SK-N-SH treated with all-trans-retinoic acid at 6 μM for 48 hours (cell line): ENCODE data around the gene OSM.

Experiments
- ATAC-seq: fragments of 200-7000 bp; cut with Tn5 transposase; 3 replicates; pipeline ENCODE4 v1.9.1; 2020; ENCODE audit warnings: mild to moderate bottlenecking, moderate library complexity
- ARNTL ChIP-seq: fragments of 450-650 bp; formaldehyde crosslinking; IDR thresholded peaks from 2 replicates; pipeline ENCODE4 v1.5.0; 2020; ENCODE audit warnings: low read depth, mild to moderate bottlenecking, moderate library complexity, borderline replicate concordance
- BACH2 ChIP-seq: fragments of 250-450 bp; sonication (Bioruptor Pico); IDR thresholded peaks from 2 replicates; pipeline ENCODE4 v1.9.0; 2021; ENCODE audit warnings: mild to moderate bottlenecking, borderline replicate concordance
- CSDC2 ChIP-seq: fragments of 250-450 bp; sonication (Bioruptor Pico); IDR thresholded peaks from 2 replicates; pipeline ENCODE4 v1.5.0; 2020; ENCODE audit warnings: mild to moderate bottlenecking, moderate library complexity
- ESRRG ChIP-seq: fragments of 250-450 bp; sonication (Bioruptor Pico); IDR thresholded peaks from 2 replicates; pipeline ENCODE4 v1.6.1; 2021; ENCODE audit warnings: mild to moderate bottlenecking
- OSR1 ChIP-seq: fragments of 250-450 bp; sonication (Bioruptor Pico); IDR thresholded peaks from 2 replicates; pipeline ENCODE4 v1.8.0; 2022; ENCODE audit warnings: moderate library complexity, mild to moderate bottlenecking, inconsistent platforms
- PPARA ChIP-seq: fragments of 250-450 bp; sonication (Bioruptor Pico); IDR thresholded peaks from 2 replicates; pipeline ENCODE4 v1.5.0; 2020; ENCODE audit warnings: mild to moderate bottlenecking, borderline replicate concordance
- RARB ChIP-seq: fragments of 250-450 bp; sonication (Bioruptor Pico); IDR thresholded peaks from 2 replicates; pipeline ENCODE4 v1.8.0; 2021; ENCODE audit warnings: mild to moderate bottlenecking, moderate library complexity
- SNAI2 ChIP-seq: fragments of 250-450 bp; sonication (Bioruptor Pico); IDR thresholded peaks from 2 replicates; pipeline ENCODE4 v1.5.0; 2020; ENCODE audit warnings: mild to moderate bottlenecking, moderate library complexity
- TCF4 ChIP-seq: fragments of 250-450 bp; sonication (Bioruptor Pico); IDR thresholded peaks from 2 replicates; pipeline ENCODE4 v1.8.0; 2021; ENCODE audit warnings: mild to moderate bottlenecking, moderate library complexity, borderline replicate concordance
- TOX ChIP-seq: fragments of 250-450 bp; sonication (Bioruptor Pico); IDR thresholded peaks from 2 replicates; pipeline ENCODE4 v1.8.0; 2021; ENCODE audit warnings: mild to moderate bottlenecking, moderate library complexity, borderline replicate concordance
- ZC3H10 ChIP-seq: fragments of 250-450 bp; sonication (Bioruptor Pico); IDR thresholded peaks from 2 replicates; pipeline ENCODE4 v1.5.1; 2021; ENCODE audit warnings: mild to moderate bottlenecking, moderate library complexity
- ZFP3 ChIP-seq: fragments of 250-450 bp; sonication (Bioruptor Pico); IDR thresholded peaks from 2 replicates; pipeline ENCODE4 v1.5.0; 2020; ENCODE audit warnings: mild to moderate bottlenecking, moderate library complexity
- ZFP30 ChIP-seq: fragments of 450-650 bp; formaldehyde crosslinking; IDR thresholded peaks from 2 replicates; pipeline ENCODE4 v1.5.0; 2022; ENCODE audit warnings: mild to moderate bottlenecking, moderate library complexity
- ZNF565 ChIP-seq: fragments of 450-650 bp; formaldehyde crosslinking; conservative IDR thresholded peaks from 2 replicates; pipeline ENCODE4 v1.5.0; 2020; ENCODE audit warnings: low read depth, mild to moderate bottlenecking, moderate library complexity
- ZNF70 ChIP-seq: fragments of 450-650 bp; formaldehyde crosslinking; IDR thresholded peaks from 2 replicates; pipeline ENCODE4 v1.5.0; 2020; ENCODE audit warnings: mild to moderate bottlenecking, moderate library complexity
- ZNF8 ChIP-seq: fragments of 450-650 bp; formaldehyde crosslinking; IDR thresholded peaks from 2 replicates; pipeline ENCODE4 v1.5.0; 2020; ENCODE audit warnings: mild to moderate bottlenecking, moderate library complexity
- TF ChIP-seq, protein P1 (sequence below): fragments of 250-450 bp; sonication (Bioruptor Pico); IDR thresholded peaks from 2 replicates; pipeline ENCODE4 v1.5.0; 2020; ENCODE audit warnings: mild to moderate bottlenecking, moderate library complexity
- TF ChIP-seq, protein P2 (sequence below): fragments of 250-450 bp; sonication (Bioruptor Pico); IDR thresholded peaks from 2 replicates; pipeline ENCODE4 v1.8.0; 2021; ENCODE audit warnings: low read depth, mild to moderate bottlenecking, moderate library complexity, borderline replicate concordance
- TF ChIP-seq, protein P3 (sequence below): fragments of 250-450 bp; sonication (Bioruptor Pico); IDR thresholded peaks from 2 replicates; pipeline ENCODE4 v1.5.1; 2020; ENCODE audit warnings: low read depth, mild to moderate bottlenecking, moderate library complexity

The OSM gene

DNA sequence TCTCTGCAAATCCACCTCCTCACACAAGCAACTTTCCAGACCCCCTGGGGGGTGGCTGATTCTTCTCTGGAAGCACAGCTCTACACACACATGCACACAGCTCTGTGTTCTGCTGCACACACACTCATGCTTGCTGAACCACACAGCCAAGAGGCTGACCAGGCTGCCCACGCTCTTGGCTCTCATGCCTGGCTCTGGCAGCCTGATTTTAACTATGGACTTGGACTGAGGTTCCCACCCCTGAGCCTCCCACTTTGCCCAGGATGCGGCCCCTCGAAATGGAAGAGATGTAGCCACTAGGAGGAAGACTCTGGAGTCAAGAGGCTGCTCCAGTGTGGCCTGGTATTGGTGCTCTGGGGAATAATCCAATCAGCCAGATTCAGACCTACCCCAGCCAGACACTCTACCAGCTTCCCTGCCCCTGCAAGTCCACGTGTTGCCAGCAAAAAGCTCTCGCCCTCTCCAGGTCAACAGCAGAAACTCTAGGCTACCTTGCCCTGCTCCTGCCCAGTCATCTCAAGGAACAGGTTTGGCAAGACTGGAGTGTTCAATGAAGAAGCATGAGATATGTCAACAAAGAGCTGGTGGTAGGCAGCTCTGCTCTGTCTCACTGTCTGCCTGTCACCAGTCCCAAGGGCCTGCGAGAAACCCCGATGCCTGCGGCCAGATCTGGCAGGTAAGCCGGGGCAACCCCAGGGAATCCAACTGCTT is 31.5 kb upstream of the OSM start:
- TF ChIP-seq ZNF8 (CRISPR knock-in tag) (no peak), BACH2 (CRISPR knock-in tag) (no peak), OSR1 (CRISPR knock-in tag) (no peak), ARNTL (CRISPR knock-in tag) (no peak), ZNF565 (CRISPR knock-in tag) (no peak), SNAI2 (CRISPR knock-in tag) (no peak), ZFP30 (no peak), ZC3H10 (no peak), TOX (CRISPR knock-in tag) (no peak), CSDC2 (CRISPR knock-in tag) (no peak), ESRRG (CRISPR knock-in tag) (no peak), TCF4 (CRISPR knock-in tag) (no peak)
- TF ChIP-seq, protein P1, sequence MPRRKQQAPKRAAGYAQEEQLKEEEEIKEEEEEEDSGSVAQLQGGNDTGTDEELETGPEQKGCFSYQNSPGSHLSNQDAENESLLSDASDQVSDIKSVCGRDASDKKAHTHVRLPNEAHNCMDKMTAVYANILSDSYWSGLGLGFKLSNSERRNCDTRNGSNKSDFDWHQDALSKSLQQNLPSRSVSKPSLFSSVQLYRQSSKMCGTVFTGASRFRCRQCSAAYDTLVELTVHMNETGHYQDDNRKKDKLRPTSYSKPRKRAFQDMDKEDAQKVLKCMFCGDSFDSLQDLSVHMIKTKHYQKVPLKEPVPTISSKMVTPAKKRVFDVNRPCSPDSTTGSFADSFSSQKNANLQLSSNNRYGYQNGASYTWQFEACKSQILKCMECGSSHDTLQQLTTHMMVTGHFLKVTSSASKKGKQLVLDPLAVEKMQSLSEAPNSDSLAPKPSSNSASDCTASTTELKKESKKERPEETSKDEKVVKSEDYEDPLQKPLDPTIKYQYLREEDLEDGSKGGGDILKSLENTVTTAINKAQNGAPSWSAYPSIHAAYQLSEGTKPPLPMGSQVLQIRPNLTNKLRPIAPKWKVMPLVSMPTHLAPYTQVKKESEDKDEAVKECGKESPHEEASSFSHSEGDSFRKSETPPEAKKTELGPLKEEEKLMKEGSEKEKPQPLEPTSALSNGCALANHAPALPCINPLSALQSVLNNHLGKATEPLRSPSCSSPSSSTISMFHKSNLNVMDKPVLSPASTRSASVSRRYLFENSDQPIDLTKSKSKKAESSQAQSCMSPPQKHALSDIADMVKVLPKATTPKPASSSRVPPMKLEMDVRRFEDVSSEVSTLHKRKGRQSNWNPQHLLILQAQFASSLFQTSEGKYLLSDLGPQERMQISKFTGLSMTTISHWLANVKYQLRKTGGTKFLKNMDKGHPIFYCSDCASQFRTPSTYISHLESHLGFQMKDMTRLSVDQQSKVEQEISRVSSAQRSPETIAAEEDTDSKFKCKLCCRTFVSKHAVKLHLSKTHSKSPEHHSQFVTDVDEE (CRISPR knock-in tag): no peak
- TF ChIP-seq, protein P2, sequence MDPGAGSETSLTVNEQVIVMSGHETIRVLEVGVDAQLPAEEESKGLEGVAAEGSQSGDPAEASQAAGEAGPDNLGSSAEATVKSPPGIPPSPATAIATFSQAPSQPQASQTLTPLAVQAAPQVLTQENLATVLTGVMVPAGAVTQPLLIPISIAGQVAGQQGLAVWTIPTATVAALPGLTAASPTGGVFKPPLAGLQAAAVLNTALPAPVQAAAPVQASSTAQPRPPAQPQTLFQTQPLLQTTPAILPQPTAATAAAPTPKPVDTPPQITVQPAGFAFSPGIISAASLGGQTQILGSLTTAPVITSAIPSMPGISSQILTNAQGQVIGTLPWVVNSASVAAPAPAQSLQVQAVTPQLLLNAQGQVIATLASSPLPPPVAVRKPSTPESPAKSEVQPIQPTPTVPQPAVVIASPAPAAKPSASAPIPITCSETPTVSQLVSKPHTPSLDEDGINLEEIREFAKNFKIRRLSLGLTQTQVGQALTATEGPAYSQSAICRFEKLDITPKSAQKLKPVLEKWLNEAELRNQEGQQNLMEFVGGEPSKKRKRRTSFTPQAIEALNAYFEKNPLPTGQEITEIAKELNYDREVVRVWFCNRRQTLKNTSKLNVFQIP (CRISPR knock-in tag): no peak
- no peak for ATAC-seq

DNA sequence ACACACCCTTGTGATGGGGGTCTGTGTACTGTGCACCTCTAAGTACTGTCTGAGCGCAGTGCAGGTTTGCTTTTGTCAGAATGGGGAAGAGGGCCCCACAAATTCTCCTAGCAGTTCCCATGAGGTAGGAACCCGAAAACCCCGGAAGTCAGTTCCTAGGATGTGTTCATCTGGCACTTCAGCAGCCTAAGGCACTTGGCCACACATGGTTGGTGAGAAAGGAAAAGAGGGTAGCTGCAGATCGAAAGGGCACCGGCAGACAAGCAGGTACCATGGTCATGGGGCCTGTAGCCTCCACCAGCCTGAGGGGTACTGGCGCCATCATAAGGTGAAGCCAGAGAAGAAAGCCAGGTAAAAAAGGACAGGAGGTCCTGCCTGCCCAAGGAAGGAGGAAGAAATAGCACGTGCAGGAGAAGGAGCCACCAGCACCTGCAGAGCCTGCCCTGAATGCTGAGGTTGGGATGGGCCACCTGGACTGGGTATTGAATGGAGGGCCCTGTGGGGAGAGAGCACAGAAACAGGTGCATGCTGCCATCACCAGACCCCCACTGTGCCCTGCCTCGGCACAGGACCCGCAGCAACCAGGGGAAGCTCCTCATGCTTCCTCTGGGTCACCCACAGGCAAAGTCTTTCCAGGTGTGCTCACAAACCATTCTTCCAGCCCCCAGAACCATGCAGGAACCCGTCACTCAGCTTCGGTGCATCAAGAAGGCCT is 30.8 kb upstream of the OSM start:
- TF ChIP-seq ZNF565 (CRISPR knock-in tag): no peak
- TF ChIP-seq PPARA (CRISPR knock-in tag): no peak
- no peak for TF ChIP-seq OSR1 (CRISPR knock-in tag)
- TF ChIP-seq ZNF70 (CRISPR knock-in tag): no peak
- TF ChIP-seq ZFP3: no peak
- no peak for TF ChIP-seq ARNTL (CRISPR knock-in tag)
- TF ChIP-seq, protein P1 (CRISPR knock-in tag): no peak
- TF ChIP-seq, protein P3, sequence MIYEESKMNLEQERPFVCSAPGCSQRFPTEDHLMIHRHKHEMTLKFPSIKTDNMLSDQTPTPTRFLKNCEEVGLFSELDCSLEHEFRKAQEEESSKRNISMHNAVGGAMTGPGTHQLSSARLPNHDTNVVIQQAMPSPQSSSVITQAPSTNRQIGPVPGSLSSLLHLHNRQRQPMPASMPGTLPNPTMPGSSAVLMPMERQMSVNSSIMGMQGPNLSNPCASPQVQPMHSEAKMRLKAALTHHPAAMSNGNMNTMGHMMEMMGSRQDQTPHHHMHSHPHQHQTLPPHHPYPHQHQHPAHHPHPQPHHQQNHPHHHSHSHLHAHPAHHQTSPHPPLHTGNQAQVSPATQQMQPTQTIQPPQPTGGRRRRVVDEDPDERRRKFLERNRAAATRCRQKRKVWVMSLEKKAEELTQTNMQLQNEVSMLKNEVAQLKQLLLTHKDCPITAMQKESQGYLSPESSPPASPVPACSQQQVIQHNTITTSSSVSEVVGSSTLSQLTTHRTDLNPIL (CRISPR knock-in tag): no peak
- no peak for ATAC-seq

DNA sequence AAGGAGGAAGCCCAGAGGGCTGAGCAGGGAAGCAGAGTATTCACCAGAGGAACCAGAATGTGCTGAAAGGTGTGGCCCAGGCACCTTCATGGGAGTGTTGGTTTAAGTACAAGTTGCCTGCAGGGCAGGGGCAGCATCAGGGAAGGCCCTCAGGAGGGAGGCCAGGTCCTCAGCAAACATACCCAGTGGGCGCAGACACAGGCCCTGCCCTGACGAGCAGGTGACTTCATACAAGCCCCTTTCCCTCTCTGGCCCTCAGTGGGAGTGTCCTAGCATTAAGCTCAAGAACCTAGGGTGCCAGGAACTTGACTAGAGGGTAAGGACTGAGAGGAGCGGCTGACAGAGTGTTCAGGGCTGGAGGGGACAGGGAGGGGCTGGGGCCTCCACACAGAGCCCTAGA is 30.2 kb upstream of the OSM start:
- ATAC-seq: no peak
- TF ChIP-seq RARB (CRISPR knock-in tag) (no peak), ZFP3 (no peak), ZC3H10 (no peak), BACH2 (CRISPR knock-in tag) (no peak)
- TF ChIP-seq, protein P1 (CRISPR knock-in tag): no peak
- TF ChIP-seq, protein P2 (CRISPR knock-in tag): no peak
